Prostate gland (tissue), 2 donors: ENCODE measurements around the gene SNAPC1.

ENCODE experiments used
- POLR2A ChIP-seq: fragments of 450-650 bp; IDR thresholded peaks from one replicate; pipeline ENCODE4 v1.6.1; 2016; ENCODE audit warnings: antibody characterized with exemption, mild to moderate bottlenecking
- TF ChIP-seq, protein P1 (sequence below), 4 experiments: fragments of 200-600 bp in 2 of 4; fragments of 450-650 bp in 2 of 4; sonication (generic) in 2 of 4; IDR thresholded peaks; 1 replicate in 3 of 4; 2 replicates in 1 of 4; pipeline ENCODE4 v1.5.1; 2016 to 2019; ENCODE audit warnings: antibody characterized with exemption in 4 of 4, mild to moderate bottlenecking in 2 of 4, moderate library complexity in 2 of 4

GRCh38 chr14:61747342-61747741, 14.9 kb upstream of the SNAPC1 start:
- TF ChIP-seq, protein P1, sequence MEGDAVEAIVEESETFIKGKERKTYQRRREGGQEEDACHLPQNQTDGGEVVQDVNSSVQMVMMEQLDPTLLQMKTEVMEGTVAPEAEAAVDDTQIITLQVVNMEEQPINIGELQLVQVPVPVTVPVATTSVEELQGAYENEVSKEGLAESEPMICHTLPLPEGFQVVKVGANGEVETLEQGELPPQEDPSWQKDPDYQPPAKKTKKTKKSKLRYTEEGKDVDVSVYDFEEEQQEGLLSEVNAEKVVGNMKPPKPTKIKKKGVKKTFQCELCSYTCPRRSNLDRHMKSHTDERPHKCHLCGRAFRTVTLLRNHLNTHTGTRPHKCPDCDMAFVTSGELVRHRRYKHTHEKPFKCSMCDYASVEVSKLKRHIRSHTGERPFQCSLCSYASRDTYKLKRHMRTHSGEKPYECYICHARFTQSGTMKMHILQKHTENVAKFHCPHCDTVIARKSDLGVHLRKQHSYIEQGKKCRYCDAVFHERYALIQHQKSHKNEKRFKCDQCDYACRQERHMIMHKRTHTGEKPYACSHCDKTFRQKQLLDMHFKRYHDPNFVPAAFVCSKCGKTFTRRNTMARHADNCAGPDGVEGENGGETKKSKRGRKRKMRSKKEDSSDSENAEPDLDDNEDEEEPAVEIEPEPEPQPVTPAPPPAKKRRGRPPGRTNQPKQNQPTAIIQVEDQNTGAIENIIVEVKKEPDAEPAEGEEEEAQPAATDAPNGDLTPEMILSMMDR (IDR thresholded peaks at IDR 0.05): no peak
- no peak for TF ChIP-seq POLR2A
